ENCODE measurements around the gene PYDC1. TPM values are rescaled to one million over a fixed set of nuclear protein-coding genes. Genes with fewer than 3 reads are reported as not detected.

PYDC1 gene
- total RNA-seq, 4 donors from 2014 or later: 4.2 to 17.7 (median 13.8) TPM; not detected in 1

DNA sequence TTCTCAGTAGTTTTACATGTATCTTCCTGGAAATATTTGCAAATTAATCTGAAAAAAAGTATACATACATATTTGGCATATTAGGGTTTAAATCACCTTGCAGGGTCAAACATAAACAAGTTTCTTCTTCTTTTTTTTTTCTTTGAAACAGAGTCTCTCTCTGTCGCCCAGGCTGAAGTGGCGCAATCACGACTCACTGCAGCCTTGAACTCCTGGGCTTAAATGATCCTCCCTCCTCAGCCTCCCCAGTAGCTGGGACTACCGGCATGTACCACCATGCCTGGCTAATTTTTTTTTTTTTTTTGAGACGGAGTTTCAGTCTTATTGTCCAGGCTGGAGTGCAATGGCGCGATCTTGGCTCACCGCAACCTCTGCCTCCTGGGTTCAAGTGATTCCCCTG lies 49.6 kb downstream of the PYDC1 start:
- H3K9me3 ChIP-seq: no peaks in the 10 kb centered on the region
- WGBS: 90% methylated on average over 8 of the region's 8 CpGs
- no peaks in the 10 kb centered on the region for H3K4me1 ChIP-seq
- H3K27me3 ChIP-seq: no peaks in the 10 kb centered on the region
- no peak for DNase-seq (ENCODE audit: low spot score in 2 of 2)
- H3K27ac ChIP-seq: no peak overlapping the region
- H3K4me3 ChIP-seq: no peak overlapping the region
- H3K36me3 ChIP-seq: no peaks in the 10 kb centered on the region
- TF ChIP-seq POLR2AphosphoS5 (IDR thresholded peaks at IDR 0.05): no peak
- no peak for TF ChIP-seq POLR2A (IDR thresholded peaks at IDR 0.05)
- no peak for TF ChIP-seq CTCF (IDR thresholded peaks at IDR 0.05)
- no peak for TF ChIP-seq EP300 (IDR thresholded peaks at IDR 0.05)

Other genes starting within 250 kb of the PYDC1 start
- gene HSD3B7, start 231.9 kb downstream of the PYDC1 start, total RNA-seq: 10 to 100 TPM; 13.2 to 20.8 (median 16.0) TPM
- 1 to 10 TPM in 2 of 4 donors, under 1 TPM in 2; 0.55 to 3.5 (median 2.0) TPM for gene STX1B, start 206.5 kb downstream of the PYDC1 start, total RNA-seq
- gene STX4, start 183.6 kb downstream of the PYDC1 start, total RNA-seq: 100 to 1,000 TPM in 1 of 4 donors, 10 to 100 TPM in 3; 32.5 to 118 (median 47.8) TPM
- gene ZNF668, start 142.9 kb downstream of the PYDC1 start, total RNA-seq: 10 to 100 TPM in 3 of 4 donors, 1 to 10 TPM in 1; 9.0 to 15.9 (median 12.6) TPM
- gene ZNF646, start 142.7 kb downstream of the PYDC1 start, total RNA-seq: 10 to 100 TPM; 19.2 to 31.7 (median 26.8) TPM
- 1 to 10 TPM; 2.0 to 10.0 (median 5.1) TPM for gene PRSS53, start 128.2 kb downstream of the PYDC1 start, total RNA-seq
- 10 to 100 TPM; 53.8 to 79.3 (median 68.0) TPM for gene VKORC1, start 122.3 kb downstream of the PYDC1 start, total RNA-seq
- 10 to 100 TPM; 51.0 to 63.2 (median 58.2) TPM for gene BCKDK, start 108.7 kb downstream of the PYDC1 start, total RNA-seq
- gene KAT8, start 99.5 kb downstream of the PYDC1 start, total RNA-seq: 100 to 1,000 TPM in 1 of 4 donors, 10 to 100 TPM in 3; 62.3 to 100 (median 69.8) TPM
- 100 to 1,000 TPM in 3 of 4 donors, 10 to 100 TPM in 1; 46.3 to 168 (median 140) TPM for gene PRSS8, start 81.4 kb downstream of the PYDC1 start, total RNA-seq
- gene PRSS36, start 67.1 kb downstream of the PYDC1 start, total RNA-seq: 10 to 100 TPM in 2 of 4 donors, 1 to 10 TPM in 2; 2.2 to 17.8 (median 8.4) TPM
- gene FUS, start 37.0 kb downstream of the PYDC1 start, total RNA-seq: 100 to 1,000 TPM in 1 of 4 donors, 10 to 100 TPM in 3; 52.5 to 121 (median 58.9) TPM
- 100 to 1,000 TPM in 3 of 4 donors, 10 to 100 TPM in 1; 43.8 to 162 (median 121) TPM for gene PYCARD, start 14.4 kb downstream of the PYDC1 start, total RNA-seq
- under 1 TPM in 2 of 4 donors, not detected in 2; 0.15 to 0.17 TPM for gene TRIM72, start 3.0 kb downstream of the PYDC1 start, total RNA-seq
- gene ITGAM, start 42.8 kb upstream of the PYDC1 start, total RNA-seq: 10 to 100 TPM in 1 of 4 donors, 1 to 10 TPM in 2, under 1 TPM in 1; 0.98 to 14.4 (median 3.8) TPM
- 1 to 10 TPM in 3 of 4 donors, not detected in 1; 1.1 to 2.0 (median 1.2) TPM for gene ITGAX, start 138.0 kb upstream of the PYDC1 start, total RNA-seq
- not detected for gene ITGAD, start 176.2 kb upstream of the PYDC1 start, total RNA-seq
- gene COX6A2, start 211.2 kb upstream of the PYDC1 start, total RNA-seq: not detected
- gene ZNF843, start 225.7 kb upstream of the PYDC1 start, total RNA-seq: 1 to 10 TPM; 1.0 to 5.3 (median 1.8) TPM
- 10 to 100 TPM in 3 of 4 donors, 1 to 10 TPM in 1; 9.7 to 24.3 (median 17.9) TPM for gene ARMC5, start 242.4 kb upstream of the PYDC1 start, total RNA-seq

All from suprapubic skin (tissue), 4 donors.